ENCODE data around the gene RASGRF2.

The RASGRF2 gene

GRCh38 chr5:80931411-80931810, 28.8 kb upstream of the RASGRF2 start:
- no peak overlapping the region for H3K4me3 ChIP-seq (replicated peaks; ENCODE audit: low read depth, low read length)
- DNase-seq (ENCODE audit: extremely low read depth, low read depth), result no peak
- no peak for TF ChIP-seq CTCF (IDR thresholded peaks at IDR 0.05; ENCODE audit: low read depth, low read length, missing control alignments)

GRCh38 chr5:80933036-80933435, 27.1 kb upstream of the RASGRF2 start:
- H3K4me3 ChIP-seq (replicated peaks; ENCODE audit: low read depth, low read length), result no peak overlapping the region
- DNase-seq (ENCODE audit: extremely low read depth, low read depth), result no peak
- TF ChIP-seq CTCF (IDR thresholded peaks at IDR 0.05; ENCODE audit: low read depth, low read length, missing control alignments), result no peak

- no peak for TF ChIP-seq CTCF (IDR thresholded peaks at IDR 0.05; ENCODE audit: low read depth, low read length, missing control alignments)
- H3K4me3 ChIP-seq (replicated peaks; ENCODE audit: low read depth, low read length), result no peak overlapping the region
- DNase-seq (ENCODE audit: extremely low read depth, low read depth), result no peak
These were observed 25.4 kb upstream of the RASGRF2 start for GRCh38 chr5:80934751-80935150.

GRCh38 chr5:80935811-80936385, 24.3 kb upstream of the RASGRF2 start:
- TF ChIP-seq CTCF (IDR thresholded peaks at IDR 0.05; ENCODE audit: low read depth, low read length, missing control alignments), result peak; percentile 12
- H3K4me3 ChIP-seq (replicated peaks; ENCODE audit: low read depth, low read length), result no peak overlapping the region
- DNase-seq (ENCODE audit: extremely low read depth, low read depth), result no peak

GRCh38 chr5:80936881-80937280, 23.3 kb upstream of the RASGRF2 start:
- no peak for DNase-seq (ENCODE audit: extremely low read depth, low read depth)
- no peak overlapping the region for H3K4me3 ChIP-seq (replicated peaks; ENCODE audit: low read depth, low read length)
- no peak for TF ChIP-seq CTCF (IDR thresholded peaks at IDR 0.05; ENCODE audit: low read depth, low read length, missing control alignments)

- H3K4me3 ChIP-seq (replicated peaks; ENCODE audit: low read depth, low read length), result no peak overlapping the region
- no peak for DNase-seq (ENCODE audit: extremely low read depth, low read depth)
- no peak for TF ChIP-seq CTCF (IDR thresholded peaks at IDR 0.05; ENCODE audit: low read depth, low read length, missing control alignments)
These were observed 22.4 kb upstream of the RASGRF2 start for GRCh38 chr5:80937584-80938356.

Measured in HFF-Myc (cell line).